Measurements from ENCODE around the gene VTI1A.

VTI1A gene

DNA sequence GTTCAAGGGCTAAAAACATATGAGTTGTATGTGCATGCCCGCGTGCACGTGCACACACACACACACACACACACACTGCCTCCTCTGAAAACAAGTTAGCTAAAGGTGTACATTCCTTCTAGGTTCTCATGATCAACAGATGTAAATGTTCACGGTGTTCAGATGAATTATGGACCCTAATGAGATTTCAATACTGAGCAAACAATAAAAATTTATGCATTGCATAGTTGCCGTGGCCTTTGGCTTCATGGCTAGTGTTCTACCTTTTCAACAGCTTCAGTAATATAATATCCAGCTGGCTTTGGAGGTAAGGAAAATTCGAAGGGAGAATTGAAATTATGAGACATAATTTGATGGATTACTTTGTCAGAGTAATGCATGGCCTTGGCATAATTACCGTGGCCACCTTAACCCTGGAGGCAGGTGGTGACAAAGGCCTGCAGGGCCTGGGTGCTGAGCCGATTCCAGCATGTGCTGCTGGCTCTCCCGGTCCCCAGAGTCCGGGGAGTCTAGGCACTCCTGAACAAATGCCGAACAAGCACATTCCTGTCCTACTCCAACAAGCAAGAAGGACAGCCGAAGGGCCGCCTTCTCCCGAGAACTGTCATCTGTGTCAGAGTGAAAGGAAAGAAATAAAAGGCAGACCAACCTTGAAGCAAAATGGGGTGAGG is 336.5 kb downstream of the VTI1A start:
- no peak for DNase-seq (ENCODE audit: low read depth in 2 of 2)

- peak in 1 of 2 experiments; percentile 6 for DNase-seq (ENCODE audit: low read depth in 2 of 2)
Measured at GRCh38 chr10:112784022-112784461, 337.0 kb downstream of the VTI1A start.

- no peak for DNase-seq (ENCODE audit: low read depth in 2 of 2)
Measured at GRCh38 chr10:112785089-112785488, 338.1 kb downstream of the VTI1A start.

- no peak for DNase-seq (ENCODE audit: low read depth in 2 of 2)
Measured at GRCh38 chr10:112789248-112789647, 342.2 kb downstream of the VTI1A start.

DNA sequence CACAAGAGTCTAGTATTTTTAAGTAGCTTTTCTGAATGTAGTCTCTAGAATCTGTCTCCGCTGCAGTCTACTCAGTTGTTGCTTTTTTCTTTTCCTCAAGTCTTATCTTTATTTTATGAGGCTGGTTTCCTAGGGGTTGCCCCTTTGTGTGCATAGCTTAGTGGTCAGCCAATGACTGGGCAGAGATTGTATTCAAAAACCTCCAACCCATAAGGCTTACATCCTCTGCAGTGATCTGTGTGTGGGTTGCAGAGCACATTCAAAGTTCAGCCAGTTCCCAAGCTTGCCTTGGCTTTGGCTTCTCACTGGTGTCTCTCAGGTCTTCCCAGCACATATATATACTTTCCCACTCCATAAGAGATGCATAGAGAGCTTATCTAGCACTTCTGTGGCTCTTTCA is 343.0 kb downstream of the VTI1A start:
- no peak for DNase-seq (ENCODE audit: low read depth in 2 of 2)

GRCh38 chr10:112790921-112791320 is 343.9 kb downstream of the VTI1A start:
- DNase-seq (ENCODE audit: low read depth in 2 of 2): no peak

GRCh38 chr10:112791447-112791846 is 344.4 kb downstream of the VTI1A start:
- no peak for DNase-seq (ENCODE audit: low read depth in 2 of 2)

- DNase-seq (ENCODE audit: low read depth in 2 of 2): peak; percentile 44 to 57
Measured at GRCh38 chr10:112792487-112793201, 345.6 kb downstream of the VTI1A start.

- peak in 1 of 2 experiments; percentile 48 for DNase-seq (ENCODE audit: low read depth in 2 of 2)
Measured at GRCh38 chr10:112793202-112793921, 346.3 kb downstream of the VTI1A start.

GRCh38 chr10:112794201-112794600 is 347.2 kb downstream of the VTI1A start:
- DNase-seq (ENCODE audit: low read depth in 2 of 2): no peak

DNA sequence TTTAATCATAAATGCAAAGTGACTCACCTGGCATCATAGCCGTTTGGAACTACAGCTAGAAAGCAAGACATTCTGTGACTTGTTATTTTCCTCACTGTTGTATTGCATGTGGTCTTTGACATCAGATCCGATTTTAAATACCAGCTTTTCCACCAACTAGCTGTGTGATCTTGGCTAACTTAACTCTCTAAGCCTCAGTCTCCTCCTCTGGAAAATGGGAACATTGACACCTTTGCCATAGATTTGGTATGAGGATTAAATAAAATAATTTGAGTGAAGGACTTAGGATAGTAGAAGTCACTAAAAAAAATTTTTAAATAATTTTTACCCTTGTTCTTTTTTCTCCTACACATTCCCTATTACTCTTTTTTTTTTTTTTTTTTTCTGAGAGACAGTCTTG is 348.1 kb downstream of the VTI1A start:
- no peak for DNase-seq (ENCODE audit: low read depth in 2 of 2)

GRCh38 chr10:112797197-112797596 is 350.2 kb downstream of the VTI1A start:
- DNase-seq (ENCODE audit: low read depth in 2 of 2): no peak

DNA sequence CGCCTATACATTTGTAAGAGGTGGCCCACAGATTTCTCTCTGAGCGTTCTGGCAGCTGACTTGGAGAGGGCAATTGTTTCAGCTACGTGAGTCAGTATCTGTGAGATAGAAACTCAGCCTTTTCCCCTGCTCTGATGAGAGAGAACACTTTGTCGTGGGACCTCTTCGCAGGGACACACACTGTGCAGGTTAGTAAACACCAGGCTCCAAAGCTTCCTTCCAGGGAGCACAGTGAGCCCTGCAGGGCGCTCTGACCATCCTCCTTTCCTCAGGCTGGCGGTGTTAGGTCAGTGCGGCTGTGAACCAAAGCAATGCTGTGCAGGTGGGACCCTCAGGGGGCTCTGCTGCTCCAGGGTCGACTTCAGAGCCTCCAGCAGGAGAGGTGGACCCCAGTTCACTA is 350.8 kb downstream of the VTI1A start:
- no peak for DNase-seq (ENCODE audit: low read depth in 2 of 2)

GRCh38 chr10:112799038-112799437 is 352.0 kb downstream of the VTI1A start:
- no peak for DNase-seq (ENCODE audit: low read depth in 2 of 2)

- no peak for DNase-seq (ENCODE audit: low read depth in 2 of 2)
Measured at GRCh38 chr10:112799726-112800510, 352.9 kb downstream of the VTI1A start.

DNA sequence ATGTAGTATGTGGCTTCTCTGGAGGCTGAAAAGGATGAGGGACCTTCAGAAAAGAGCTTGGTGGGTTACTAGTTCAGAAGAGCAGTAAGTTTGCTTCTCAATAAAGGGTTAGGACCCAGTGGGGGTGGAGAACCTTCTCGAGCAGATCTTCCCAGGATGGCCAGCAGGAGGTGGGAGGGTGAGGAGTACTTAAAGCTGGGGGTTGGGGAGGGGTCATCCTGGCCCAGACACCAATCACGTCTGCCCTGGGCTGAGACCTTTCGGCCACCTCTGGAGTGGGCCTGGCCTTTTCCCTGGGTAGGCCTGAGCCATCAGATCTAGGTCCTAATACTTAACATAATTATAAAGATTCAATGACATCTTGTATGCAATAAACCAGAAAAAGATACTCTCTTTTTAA is 354.0 kb downstream of the VTI1A start:
- no peak for DNase-seq (ENCODE audit: low read depth in 2 of 2)

DNA sequence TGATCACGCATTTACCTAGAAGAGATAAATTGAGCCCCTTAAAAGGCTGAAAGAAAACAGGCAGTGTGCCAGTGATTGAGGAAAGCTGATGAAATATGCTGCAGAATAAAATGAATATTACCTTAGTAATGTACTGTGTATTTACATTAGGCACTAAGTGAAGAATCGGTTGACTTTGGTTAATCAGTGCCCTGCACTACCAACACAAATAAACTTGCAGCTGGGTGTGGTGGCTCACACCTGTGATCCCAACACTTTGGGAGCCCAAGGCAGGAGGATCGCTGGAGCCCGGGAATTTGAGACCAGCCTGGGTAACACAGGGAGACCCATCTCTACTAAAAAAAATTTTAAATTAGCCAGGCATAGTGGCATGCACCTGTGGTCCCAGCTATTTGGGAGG is 354.7 kb downstream of the VTI1A start:
- DNase-seq (ENCODE audit: low read depth in 2 of 2): no peak

GRCh38 chr10:112802411-112803022 is 355.5 kb downstream of the VTI1A start:
- DNase-seq (ENCODE audit: low read depth in 2 of 2): no peak

GRCh38 chr10:112803961-112804401 is 357.0 kb downstream of the VTI1A start:
- no peak for DNase-seq (ENCODE audit: low read depth in 2 of 2)

- no peak for DNase-seq (ENCODE audit: low read depth in 2 of 2)
Measured at GRCh38 chr10:112805254-112805590, 358.2 kb downstream of the VTI1A start.

GRCh38 chr10:112805701-112806100 is 358.7 kb downstream of the VTI1A start:
- DNase-seq (ENCODE audit: low read depth in 2 of 2): no peak

- no peak for DNase-seq (ENCODE audit: low read depth in 2 of 2)
Measured at GRCh38 chr10:112807013-112807412, 360.0 kb downstream of the VTI1A start.

All from fibroblast of skin of left quadriceps (primary cell).